Measurements from ENCODE around the gene CACNA2D3. TPM values are rescaled to one million over a fixed set of nuclear protein-coding genes. Genes with fewer than 3 reads are reported as not detected.

The CACNA2D3 gene
- total and polyA plus RNA-seq, 4 experiments from 2014 or later: not detected

- H3K4me1 ChIP-seq (ENCODE audit: insufficient read depth, low read length): no peaks in the 10 kb centered on the region
- no peaks in the 10 kb centered on the region for H3K36me3 Mint-ChIP-seq
- H3K9me3 Mint-ChIP-seq: peaks cover 0 to 4% (median 0%) of the 10 kb centered on the region in 8 donors
- no peak overlapping the region for H3K4me3 ChIP-seq (ENCODE audit: low read length in 2 of 2)
- H3K27me3 ChIP-seq (ENCODE audit: insufficient read depth, low read length): no peaks in the 10 kb centered on the region
- DNase-seq: no peak
- H3K27ac Mint-ChIP-seq: no peak overlapping the region
- H3K9me3 ChIP-seq (ENCODE audit: control insufficient read depth in 1 of 2, low read length in 2 of 2): no peaks in the 10 kb centered on the region
- no peaks in the 10 kb centered on the region for H3K4me1 Mint-ChIP-seq
- POLR2A ChIA-PET (ENCODE audit: partially characterized antibody): no interaction called here
- H3K4me3 Mint-ChIP-seq: no peak overlapping the region
- no peaks in the 10 kb centered on the region for H3K27me3 Mint-ChIP-seq
- CTCF ChIA-PET (ENCODE audit: partially characterized antibody): no interaction called here
- H3K27ac ChIP-seq (ENCODE audit: low read depth, low read length): no peak overlapping the region
- H3K36me3 ChIP-seq (ENCODE audit: insufficient read depth, low read length): no peaks in the 10 kb centered on the region
- intact Hi-C loops (cut with micrococcal nuclease): no loop called here
Measured at GRCh38 chr3:54940971-54941370, 818.6 kb downstream of the CACNA2D3 start.

- no peaks in the 10 kb centered on the region for H3K27me3 Mint-ChIP-seq
- no peak overlapping the region for H3K27ac ChIP-seq (ENCODE audit: low read depth, low read length)
- H3K9me3 ChIP-seq (ENCODE audit: control insufficient read depth in 1 of 2, low read length in 2 of 2): no peaks in the 10 kb centered on the region
- no peak overlapping the region for H3K4me3 ChIP-seq (ENCODE audit: low read length in 2 of 2)
- H3K4me1 Mint-ChIP-seq: no peaks in the 10 kb centered on the region
- intact Hi-C loops (cut with micrococcal nuclease): no loop called here
- H3K36me3 ChIP-seq (ENCODE audit: insufficient read depth, low read length): no peaks in the 10 kb centered on the region
- ChIA-PET POLR2A (ENCODE audit: partially characterized antibody) (no interaction called here), CTCF (ENCODE audit: partially characterized antibody) (no interaction called here)
- H3K36me3 Mint-ChIP-seq: no peaks in the 10 kb centered on the region
- no peak overlapping the region for H3K27ac Mint-ChIP-seq
- H3K4me1 ChIP-seq (ENCODE audit: insufficient read depth, low read length): no peaks in the 10 kb centered on the region
- H3K4me3 Mint-ChIP-seq: no peak overlapping the region
- H3K9me3 Mint-ChIP-seq: peaks cover 0 to 4% (median 0%) of the 10 kb centered on the region in 8 donors
- H3K27me3 ChIP-seq (ENCODE audit: insufficient read depth, low read length): no peaks in the 10 kb centered on the region
- DNase-seq: no peak
Measured at GRCh38 chr3:54941690-54942362, 819.5 kb downstream of the CACNA2D3 start.

GRCh38 chr3:54949491-54950044 is 827.2 kb downstream of the CACNA2D3 start:
- Mint-ChIP-seq H3K36me3 (no peaks in the 10 kb centered on the region), H3K9me3 (no peaks in the 10 kb centered on the region), H3K4me3 (no peak overlapping the region), H3K27ac (no peak overlapping the region), H3K4me1 (no peaks in the 10 kb centered on the region), H3K27me3 (no peaks in the 10 kb centered on the region)
- DNase-seq: no peak
- Histone ChIP-seq H3K36me3 (ENCODE audit: insufficient read depth, low read length) (no peaks in the 10 kb centered on the region), H3K9me3 (ENCODE audit: control insufficient read depth in 1 of 2, low read length in 2 of 2) (no peaks in the 10 kb centered on the region), H3K4me1 (ENCODE audit: insufficient read depth, low read length) (no peaks in the 10 kb centered on the region), H3K27me3 (ENCODE audit: insufficient read depth, low read length) (no peaks in the 10 kb centered on the region), H3K27ac (ENCODE audit: low read depth, low read length) (no peak overlapping the region), H3K4me3 (ENCODE audit: low read length in 2 of 2) (no peak overlapping the region)
- ChIA-PET POLR2A (ENCODE audit: partially characterized antibody) (no interaction called here), CTCF (ENCODE audit: partially characterized antibody) (interaction anchor here (1.1 kb wide), 1 partner anchor 59 kb away, joined by 3 read pairs; no protein-coding TSS in a partner anchor)
- intact Hi-C loops (cut with micrococcal nuclease): no loop called here

- Mint-ChIP-seq H3K27me3 (no peaks in the 10 kb centered on the region), H3K4me3 (no peak overlapping the region), H3K9me3 (no peaks in the 10 kb centered on the region), H3K27ac (peak overlapping the region in 1 of 7 donors; percentile 32), H3K4me1 (no peaks in the 10 kb centered on the region), H3K36me3 (no peaks in the 10 kb centered on the region)
- intact Hi-C loops (cut with micrococcal nuclease): no loop called here
- ChIA-PET POLR2A (ENCODE audit: partially characterized antibody) (no interaction called here), CTCF (ENCODE audit: partially characterized antibody) (no interaction called here)
- Histone ChIP-seq H3K4me3 (ENCODE audit: low read length in 2 of 2) (no peak overlapping the region), H3K9me3 (ENCODE audit: control insufficient read depth in 1 of 2, low read length in 2 of 2) (no peaks in the 10 kb centered on the region), H3K27me3 (ENCODE audit: insufficient read depth, low read length) (no peaks in the 10 kb centered on the region), H3K4me1 (ENCODE audit: insufficient read depth, low read length) (no peaks in the 10 kb centered on the region), H3K27ac (ENCODE audit: low read depth, low read length) (no peak overlapping the region), H3K36me3 (ENCODE audit: insufficient read depth, low read length) (no peaks in the 10 kb centered on the region)
- no peak for DNase-seq
Measured at GRCh38 chr3:54950391-54951003, 828.1 kb downstream of the CACNA2D3 start.

- CTCF ChIA-PET (ENCODE audit: partially characterized antibody): no interaction called here
- Histone ChIP-seq H3K4me1 (ENCODE audit: insufficient read depth, low read length) (no peaks in the 10 kb centered on the region), H3K27ac (ENCODE audit: low read depth, low read length) (no peak overlapping the region), H3K36me3 (ENCODE audit: insufficient read depth, low read length) (no peaks in the 10 kb centered on the region), H3K9me3 (ENCODE audit: control insufficient read depth in 1 of 2, low read length in 2 of 2) (no peaks in the 10 kb centered on the region), H3K27me3 (ENCODE audit: insufficient read depth, low read length) (no peaks in the 10 kb centered on the region), H3K4me3 (ENCODE audit: low read length in 2 of 2) (no peak overlapping the region)
- POLR2A ChIA-PET (ENCODE audit: partially characterized antibody): no interaction called here
- Mint-ChIP-seq H3K36me3 (no peaks in the 10 kb centered on the region), H3K27ac (no peak overlapping the region), H3K4me3 (no peak overlapping the region), H3K27me3 (no peaks in the 10 kb centered on the region), H3K9me3 (peaks cover 0 to 2% (median 0%) of the 10 kb centered on the region in 8 donors), H3K4me1 (no peaks in the 10 kb centered on the region)
- intact Hi-C loops (cut with micrococcal nuclease): no loop called here
- no peak for DNase-seq
Measured at GRCh38 chr3:54951405-54951804, 829.1 kb downstream of the CACNA2D3 start.

- Histone ChIP-seq H3K4me3 (ENCODE audit: low read length in 2 of 2) (no peak overlapping the region), H3K4me1 (ENCODE audit: insufficient read depth, low read length) (no peaks in the 10 kb centered on the region), H3K36me3 (ENCODE audit: insufficient read depth, low read length) (no peaks in the 10 kb centered on the region), H3K9me3 (ENCODE audit: control insufficient read depth in 1 of 2, low read length in 2 of 2) (no peaks in the 10 kb centered on the region), H3K27me3 (ENCODE audit: insufficient read depth, low read length) (no peaks in the 10 kb centered on the region), H3K27ac (ENCODE audit: low read depth, low read length) (no peak overlapping the region)
- ChIA-PET CTCF (ENCODE audit: partially characterized antibody) (no interaction called here), POLR2A (ENCODE audit: partially characterized antibody) (no interaction called here)
- Mint-ChIP-seq H3K27me3 (no peaks in the 10 kb centered on the region), H3K36me3 (no peaks in the 10 kb centered on the region), H3K27ac (no peak overlapping the region), H3K9me3 (peaks cover 0 to 3% (median 0%) of the 10 kb centered on the region in 8 donors), H3K4me1 (no peaks in the 10 kb centered on the region), H3K4me3 (no peak overlapping the region)
- intact Hi-C loops (cut with micrococcal nuclease): no loop called here
- DNase-seq: no peak
Measured at GRCh38 chr3:54954022-54954421, 831.7 kb downstream of the CACNA2D3 start.

- intact Hi-C loops (cut with micrococcal nuclease): no loop called here
- Histone ChIP-seq H3K4me1 (ENCODE audit: insufficient read depth, low read length) (no peaks in the 10 kb centered on the region), H3K36me3 (ENCODE audit: insufficient read depth, low read length) (no peaks in the 10 kb centered on the region), H3K27me3 (ENCODE audit: insufficient read depth, low read length) (no peaks in the 10 kb centered on the region), H3K4me3 (ENCODE audit: low read length in 2 of 2) (no peak overlapping the region), H3K9me3 (ENCODE audit: control insufficient read depth in 1 of 2, low read length in 2 of 2) (no peaks in the 10 kb centered on the region), H3K27ac (ENCODE audit: low read depth, low read length) (no peak overlapping the region)
- no peaks in the 10 kb centered on the region for H3K4me1 Mint-ChIP-seq
- ChIA-PET POLR2A (ENCODE audit: partially characterized antibody) (no interaction called here), CTCF (ENCODE audit: partially characterized antibody) (no interaction called here)
- H3K27ac Mint-ChIP-seq: no peak overlapping the region
- no peak overlapping the region for H3K4me3 Mint-ChIP-seq
- no peak for DNase-seq
- no peaks in the 10 kb centered on the region for H3K36me3 Mint-ChIP-seq
- no peaks in the 10 kb centered on the region for H3K27me3 Mint-ChIP-seq
- H3K9me3 Mint-ChIP-seq: peaks cover 0 to 3% (median 0%) of the 10 kb centered on the region in 8 donors
Measured at GRCh38 chr3:54954521-54954920, 832.2 kb downstream of the CACNA2D3 start.

Measured in CD4-positive, alpha-beta memory T cell (primary cell).